H9 (cell line): ENCODE data around the gene IL36G. TPM values are rescaled to one million over a fixed set of nuclear protein-coding genes. Genes with fewer than 3 reads are reported as not detected.

Experiments used
- DNase-seq: peaks from one replicate; pipeline ENCODE4 v3.0.0-alpha.2; 2017
- H2AFZ ChIP-seq: one replicate; pipeline ENCODE4 v1.6.1; 2013; ENCODE audit warnings: mild to moderate bottlenecking, low read length, control low read depth, moderate library complexity
- H2AK5ac ChIP-seq: 2 replicates; pipeline ENCODE4 v1.6.1; 2013; ENCODE audit warnings: low read length, control low read depth, mixed read lengths; ENCODE audit not compliant: insufficient read length
- H2BK120ac ChIP-seq: one replicate; pipeline ENCODE4 v1.6.1; 2013; ENCODE audit warnings: low read depth, mild to moderate bottlenecking, low read length, control low read depth, inconsistent platforms; ENCODE audit not compliant: poor library complexity, severe bottlenecking
- H2BK12ac ChIP-seq: 2 replicates; pipeline ENCODE4 v1.6.1; 2013; ENCODE audit warnings: low read length, control low read depth, mixed read lengths, low read depth; ENCODE audit not compliant: insufficient read length
- H2BK15ac ChIP-seq: 2 replicates; pipeline ENCODE4 v1.6.1; 2013; ENCODE audit warnings: low read depth, low read length, control low read depth
- H2BK20ac ChIP-seq: one replicate; pipeline ENCODE4 v1.6.1; 2013; ENCODE audit warnings: low read depth, mild to moderate bottlenecking, low read length, control low read depth, inconsistent platforms; ENCODE audit not compliant: poor library complexity, severe bottlenecking
- H2BK5ac ChIP-seq: 2 replicates; pipeline ENCODE4 v1.6.1; 2013; ENCODE audit warnings: low read length, control low read depth, mixed read lengths; ENCODE audit not compliant: insufficient read length
- H3K14ac ChIP-seq: 2 replicates; pipeline ENCODE4 v1.6.1; 2013; ENCODE audit warnings: low read length, control low read depth; ENCODE audit not compliant: insufficient read depth
- H3K18ac ChIP-seq: 2 replicates; pipeline ENCODE4 v1.6.1; 2013; ENCODE audit warnings: low read depth, mild to moderate bottlenecking, mixed read lengths, low read length, control low read depth; ENCODE audit not compliant: insufficient read length
- H3K23ac ChIP-seq: 2 replicates; pipeline ENCODE4 v1.6.1; 2013; ENCODE audit warnings: low read length, control low read depth, mixed read lengths, low read depth; ENCODE audit not compliant: insufficient read length
- H3K23me2 ChIP-seq: 2 replicates; pipeline ENCODE4 v1.6.1; 2013; ENCODE audit warnings: low read depth, mild to moderate bottlenecking, mixed read lengths, low read length, control low read depth; ENCODE audit not compliant: insufficient read length, poor library complexity, severe bottlenecking
- H3K27ac ChIP-seq: 2 replicates; pipeline ENCODE4 v1.5.1; 2013; ENCODE audit warnings: low read length, control low read depth, mixed read lengths, low read depth; ENCODE audit not compliant: insufficient read length
- H3K27me3 ChIP-seq: 2 replicates; pipeline ENCODE4 v1.6.1; 2013; ENCODE audit warnings: low read length, control low read depth, inconsistent platforms; ENCODE audit not compliant: insufficient read depth
- H3K4ac ChIP-seq: 2 replicates; pipeline ENCODE4 v1.6.1; 2013; ENCODE audit warnings: low read depth, mild to moderate bottlenecking, control low read depth, inconsistent platforms, low read length, moderate library complexity
- H3K4me1 ChIP-seq: 2 replicates; pipeline ENCODE4 v1.6.1; 2013; ENCODE audit warnings: low read length, control low read depth, inconsistent platforms; ENCODE audit not compliant: insufficient read depth
- H3K4me2 ChIP-seq: 2 replicates; pipeline ENCODE4 v1.6.1; 2013; ENCODE audit warnings: low read length, control low read depth, mixed read lengths; ENCODE audit not compliant: insufficient read length, insufficient read depth
- H3K56ac ChIP-seq: 2 replicates; pipeline ENCODE4 v1.6.1; 2013; ENCODE audit warnings: low read depth, mild to moderate bottlenecking, mixed read lengths, low read length, control low read depth; ENCODE audit not compliant: insufficient read length
- H3K79me1 ChIP-seq: 2 replicates; pipeline ENCODE4 v1.6.1; 2013; ENCODE audit warnings: low read depth, mild to moderate bottlenecking, moderate library complexity, low read length, control low read depth, inconsistent platforms; ENCODE audit not compliant: insufficient read depth, poor library complexity, severe bottlenecking
- H3K79me2 ChIP-seq: 2 replicates; pipeline ENCODE4 v1.6.1; 2013; ENCODE audit warnings: low read length, control low read depth, inconsistent platforms; ENCODE audit not compliant: insufficient read depth
- H3K9ac ChIP-seq: 2 replicates; pipeline ENCODE4 v1.6.1; 2013; ENCODE audit warnings: low read length, control low read depth, mixed read lengths; ENCODE audit not compliant: insufficient read length; ENCODE audit errors: extremely low read depth
- H3K9me3 ChIP-seq: one replicate; pipeline ENCODE4 v1.6.1; 2013; ENCODE audit warnings: low read depth, low read length, inconsistent platforms; ENCODE audit not compliant: control insufficient read depth
- H3T11ph ChIP-seq: one replicate; pipeline ENCODE4 v1.6.1; 2013; ENCODE audit warnings: mild to moderate bottlenecking, low read length, control low read depth, inconsistent platforms
- H4K20me1 ChIP-seq: one replicate; pipeline ENCODE4 v1.6.1; 2013; ENCODE audit not compliant: control insufficient read depth, insufficient read length, insufficient read depth
- H4K5ac ChIP-seq: 2 replicates; pipeline ENCODE4 v1.6.1; 2013; ENCODE audit warnings: low read depth, mild to moderate bottlenecking, mixed read lengths, low read length, control low read depth; ENCODE audit not compliant: insufficient read length
- H4K8ac ChIP-seq: replicated peaks from 2 replicates; pipeline ENCODE4 v1.6.1; 2013; ENCODE audit warnings: low read length, control low read depth, mixed read lengths, low read depth; ENCODE audit not compliant: insufficient read length
- H4K91ac ChIP-seq: 2 replicates; pipeline ENCODE4 v1.6.1; 2013; ENCODE audit warnings: low read depth, mild to moderate bottlenecking, moderate library complexity, mixed read lengths, low read length, control low read depth; ENCODE audit not compliant: insufficient read length
- H3K27ac Mint-ChIP-seq, 3 experiments: 2 replicates in 2 of 3; 3 replicates in 1 of 3; pipeline ENCODE4 v1.8.0; 2020 to 2021; ENCODE audit warnings: mixed read lengths in 3 of 3, mild to moderate bottlenecking in 1 of 3, moderate library complexity in 1 of 3
- H3K27me3 Mint-ChIP-seq: 2 replicates; pipeline ENCODE4 v1.8.0; 2021; ENCODE audit warnings: low read depth, mild to moderate bottlenecking, moderate library complexity, mixed read lengths
- H3K36me3 Mint-ChIP-seq, 3 experiments: 2 replicates in 2 of 3; 3 replicates in 1 of 3; pipeline ENCODE4 v1.8.0; 2020 to 2021; ENCODE audit warnings: low read depth in 3 of 3, mixed read lengths in 3 of 3; ENCODE audit not compliant: insufficient read depth in 1 of 3
- H3K4me1 Mint-ChIP-seq, 2 experiments: 2 replicates each; pipeline ENCODE4 v1.8.0; 2020; ENCODE audit warnings: mixed read lengths in 2 of 2
- H3K4me3 Mint-ChIP-seq, 2 experiments: 2 replicates in 1 of 2; 3 replicates in 1 of 2; pipeline ENCODE4 v1.8.0; 2020 to 2021; ENCODE audit warnings: mild to moderate bottlenecking in 2 of 2, mixed read lengths in 2 of 2, moderate library complexity in 1 of 2
- H3K9me3 Mint-ChIP-seq, 2 experiments: 2 replicates in 1 of 2; 3 replicates in 1 of 2; pipeline ENCODE4 v1.8.0; 2020; ENCODE audit warnings: mild to moderate bottlenecking in 2 of 2, mixed read lengths in 2 of 2, moderate library complexity in 1 of 2
- CTCF ChIP-seq: fragments of 200-600 bp; sonication (generic); conservative IDR thresholded peaks from 3 replicates; pipeline ENCODE4 v1.8.0; 2021; ENCODE audit warnings: antibody characterized with exemption, mild to moderate bottlenecking
- WGBS: extraction: QIAGEN DNeasy Blood & Tissue Kit; methylation state at CpG from one replicate; pipeline ENCODE4 v1.1.7; 2013; ENCODE audit warnings: missing lambda C conversion rate, low lambda C conversion rate, mixed read lengths; ENCODE audit not compliant: insufficient read length; ENCODE audit errors: extremely low coverage; 5-methylcytosine and 5-hydroxymethylcytosine counted together
- total RNA-seq: library from RNA; stranded (reverse); gene quantifications from 2 replicates; pipeline ENCODE4 v1.2.1, GENCODE V29; 2021

IL36G gene
- total RNA-seq, 1 experiment from 2014 or later, result not detected

- Histone ChIP-seq H3K23me2 (no peaks in the 10 kb centered on the region), H3K4me1 (no peaks in the 10 kb centered on the region), H3K27ac (no peak overlapping the region), H4K20me1 (no peaks in the 10 kb centered on the region), H4K5ac (no peak overlapping the region), H4K91ac (no peak overlapping the region), H4K8ac (no peak overlapping the region), H3K18ac (no peak overlapping the region), H3T11ph (no peak overlapping the region), H3K79me1 (no peaks in the 10 kb centered on the region), H3K9me3 (no peaks in the 10 kb centered on the region), H2BK5ac (no peak overlapping the region), H3K14ac (no peak overlapping the region), H3K4ac (no peak overlapping the region), H3K56ac (no peak overlapping the region), H2BK15ac (no peak overlapping the region), H2BK12ac (no peak overlapping the region), H2AK5ac (no peak overlapping the region), H3K4me2 (no peak overlapping the region), H3K27me3 (no peaks in the 10 kb centered on the region; the same call in 1 of the 2 replicates), H2BK20ac (no peak overlapping the region), H2BK120ac (no peak overlapping the region), H3K23ac (no peak overlapping the region), H2AFZ (no peak overlapping the region), H3K9ac (no peak overlapping the region), H3K79me2 (no peaks in the 10 kb centered on the region)
- Mint-ChIP-seq H3K27me3 (peaks cover 46% of the 10 kb centered on the region), H3K27ac (no peak overlapping the region), H3K9me3 (peaks cover 0 to 29% of the 10 kb centered on the region in 2 experiments; a peak in 2 of 5 replicates), H3K4me1 (peaks cover 5 to 12% of the 10 kb centered on the region in 2 experiments; a peak in 3 of 4 replicates), H3K4me3 (no peak overlapping the region), H3K36me3 (no peaks in the 10 kb centered on the region)
- no peak for DNase-seq
- no CpG with 5 or more reads among the region's 2 CpGs for WGBS
- no peak for TF ChIP-seq CTCF
Observed at GRCh38 chr2:113025737-113026136, 47.9 kb downstream of the IL36G start.
